ENCODE data around the gene SLC36A2. TPM values are rescaled to one million over a fixed set of nuclear protein-coding genes. Genes with fewer than 3 reads are reported as not detected.

The SLC36A2 gene
- total RNA-seq, 2 experiments from 2014 or later, result not detected

DNA sequence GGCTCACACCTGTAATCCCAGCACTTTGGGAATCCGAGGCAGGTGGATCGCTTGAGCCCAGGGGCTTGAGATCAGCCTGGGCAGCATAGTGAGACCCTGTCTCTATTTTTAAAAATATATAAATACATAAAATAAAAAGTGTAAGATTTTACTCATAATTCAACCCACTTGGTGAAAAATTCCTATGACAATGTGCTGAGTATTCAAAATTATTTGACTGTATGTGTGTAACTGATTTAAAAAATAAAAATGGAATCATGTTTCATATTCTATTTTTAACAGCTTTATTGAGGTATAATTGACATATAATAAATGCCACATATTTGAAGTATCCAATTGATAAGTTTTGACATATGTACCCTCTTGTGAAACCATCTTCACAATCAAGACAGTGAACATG lies 71.6 kb downstream of the SLC36A2 start:
- intact Hi-C loops (cut with micrococcal nuclease; ENCODE audit: unreplicated experiment), result no loop called here
- no peaks in the 10 kb centered on the region for H3K9me3 ChIP-seq (ENCODE audit: low read length)
- BruUV-seq (replicated peaks), result no TSS peak

DNA sequence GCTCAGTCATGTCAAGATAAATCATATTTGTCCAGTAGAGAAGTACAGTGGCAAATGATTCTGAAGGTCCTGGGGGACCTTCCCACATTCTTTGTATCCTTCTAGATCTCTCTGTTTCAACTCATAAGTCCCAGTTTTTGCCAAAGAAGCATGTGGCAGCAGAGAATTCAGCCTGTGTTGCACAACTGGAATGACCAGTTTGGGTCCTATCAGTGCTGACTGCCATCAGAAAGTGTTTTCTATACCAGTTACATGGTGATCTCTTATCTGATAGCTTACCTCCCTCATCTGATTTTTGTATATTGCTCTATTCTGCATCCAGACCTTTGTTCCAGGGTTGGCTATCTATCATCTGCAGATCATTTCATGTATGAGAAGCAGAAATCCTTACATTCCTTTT lies 72.7 kb downstream of the SLC36A2 start:
- Histone ChIP-seq H3K27ac (ENCODE audit: low read depth, low read length, poor library complexity, severe bottlenecking) (no peak overlapping the region), H3K36me3 (ENCODE audit: insufficient read depth, low read length) (peaks cover 19% of the 10 kb centered on the region), H3K4me3 (ENCODE audit: low read depth, low read length, poor library complexity, severe bottlenecking) (no peak overlapping the region), H3K4me1 (ENCODE audit: insufficient read depth, low read length, poor library complexity, severe bottlenecking) (no peaks in the 10 kb centered on the region), H3K9me2 (ENCODE audit: insufficient read depth, low read length) (no peaks in the 10 kb centered on the region), H4K20me1 (ENCODE audit: insufficient read depth, low read length) (no peaks in the 10 kb centered on the region), H2AFZ (ENCODE audit: low read length) (no peak overlapping the region), H3K79me2 (ENCODE audit: insufficient read depth, low read depth, low read length) (no peaks in the 10 kb centered on the region), H3K4me2 (ENCODE audit: low read length) (no peak overlapping the region), H3K9me3 (ENCODE audit: low read length) (no peaks in the 10 kb centered on the region)
- CTCF ChIA-PET (ENCODE audit: unreplicated experiment), result no interaction called here
- intact Hi-C loops (cut with micrococcal nuclease; ENCODE audit: unreplicated experiment), result no loop called here
- BruUV-seq (replicated peaks), result no TSS peak
- TF ChIP-seq EZH2phosphoT487 (IDR thresholded peaks at IDR 0.05; ENCODE audit: borderline replicate concordance, low read depth, low read length), result no peak
- TF ChIP-seq, protein P1, sequence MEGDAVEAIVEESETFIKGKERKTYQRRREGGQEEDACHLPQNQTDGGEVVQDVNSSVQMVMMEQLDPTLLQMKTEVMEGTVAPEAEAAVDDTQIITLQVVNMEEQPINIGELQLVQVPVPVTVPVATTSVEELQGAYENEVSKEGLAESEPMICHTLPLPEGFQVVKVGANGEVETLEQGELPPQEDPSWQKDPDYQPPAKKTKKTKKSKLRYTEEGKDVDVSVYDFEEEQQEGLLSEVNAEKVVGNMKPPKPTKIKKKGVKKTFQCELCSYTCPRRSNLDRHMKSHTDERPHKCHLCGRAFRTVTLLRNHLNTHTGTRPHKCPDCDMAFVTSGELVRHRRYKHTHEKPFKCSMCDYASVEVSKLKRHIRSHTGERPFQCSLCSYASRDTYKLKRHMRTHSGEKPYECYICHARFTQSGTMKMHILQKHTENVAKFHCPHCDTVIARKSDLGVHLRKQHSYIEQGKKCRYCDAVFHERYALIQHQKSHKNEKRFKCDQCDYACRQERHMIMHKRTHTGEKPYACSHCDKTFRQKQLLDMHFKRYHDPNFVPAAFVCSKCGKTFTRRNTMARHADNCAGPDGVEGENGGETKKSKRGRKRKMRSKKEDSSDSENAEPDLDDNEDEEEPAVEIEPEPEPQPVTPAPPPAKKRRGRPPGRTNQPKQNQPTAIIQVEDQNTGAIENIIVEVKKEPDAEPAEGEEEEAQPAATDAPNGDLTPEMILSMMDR (conservative IDR thresholded peaks at IDR 0.05; ENCODE audit: low read length), result no peak
- no peak for DNase-seq (ENCODE audit: low spot score)
- POLR2A ChIA-PET, result interaction anchor here (0.6 kb wide), 1 partner anchor 670 kb away, joined by 3 read pairs; no protein-coding TSS in a partner anchor

More for the DNA sequence above, 71.6 kb downstream of the SLC36A2 start:
- ChIA-PET POLR2A (interaction anchor here (0.7 to 1.0 kb wide), 2 partner anchors 46 to 108 kb away, joined by 3 to 4 read pairs; no protein-coding TSS in a partner anchor), CTCF (ENCODE audit: unreplicated experiment) (no interaction called here)
- H4K20me1 ChIP-seq (ENCODE audit: insufficient read depth, low read length), result no peaks in the 10 kb centered on the region
- no peaks in the 10 kb centered on the region for H3K4me1 ChIP-seq (ENCODE audit: insufficient read depth, low read length, poor library complexity, severe bottlenecking)
- H3K4me3 ChIP-seq (ENCODE audit: low read depth, low read length, poor library complexity, severe bottlenecking), result no peak overlapping the region
- no peak overlapping the region for H3K4me2 ChIP-seq (ENCODE audit: low read length)
- TF ChIP-seq, protein P1 (conservative IDR thresholded peaks at IDR 0.05; ENCODE audit: low read length), result no peak
- no peak for TF ChIP-seq EZH2phosphoT487 (IDR thresholded peaks at IDR 0.05; ENCODE audit: borderline replicate concordance, low read depth, low read length)
- no peaks in the 10 kb centered on the region for H3K79me2 ChIP-seq (ENCODE audit: insufficient read depth, low read depth, low read length)
- H3K9me2 ChIP-seq (ENCODE audit: insufficient read depth, low read length), result no peaks in the 10 kb centered on the region
- peaks cover 8% of the 10 kb centered on the region for H3K36me3 ChIP-seq (ENCODE audit: insufficient read depth, low read length)
- no peak overlapping the region for H2AFZ ChIP-seq (ENCODE audit: low read length)
- DNase-seq (ENCODE audit: low spot score), result no peak
- no peak overlapping the region for H3K27ac ChIP-seq (ENCODE audit: low read depth, low read length, poor library complexity, severe bottlenecking)

DNA sequence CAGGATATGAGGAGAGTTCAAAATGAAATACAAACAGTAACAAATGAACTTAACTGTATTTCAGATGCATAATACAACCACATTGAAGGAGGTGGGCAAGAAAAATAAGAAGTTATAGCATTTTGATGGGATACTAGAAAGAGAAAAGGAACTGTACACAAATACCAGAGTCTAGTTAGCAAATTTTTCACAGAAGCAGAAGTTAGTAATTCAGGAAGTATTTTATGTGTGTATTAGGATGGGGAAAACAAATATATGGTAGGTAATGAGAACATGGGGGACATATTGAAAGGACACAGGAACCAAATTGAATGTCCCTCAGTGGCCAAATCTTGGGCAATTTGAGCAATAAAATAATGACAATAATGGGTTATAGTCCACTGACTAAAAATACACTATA lies 76.0 kb downstream of the SLC36A2 start:
- POLR2A ChIA-PET, result interaction anchor here (1.2 kb wide), 1 partner anchor 14 kb away, joined by 4 read pairs; no protein-coding TSS in a partner anchor
- DNase-seq (ENCODE audit: low spot score), result no peak
- no peak overlapping the region for H3K4me3 ChIP-seq (ENCODE audit: low read depth, low read length, poor library complexity, severe bottlenecking)

More for the DNA sequence above, 76.0 kb downstream of the SLC36A2 start:
- BruUV-seq (replicated peaks), result TSS peak; percentile 30
- CTCF ChIA-PET (ENCODE audit: unreplicated experiment), result no interaction called here
- Histone ChIP-seq H3K4me2 (ENCODE audit: low read length) (no peak overlapping the region), H3K9me3 (ENCODE audit: low read length) (no peaks in the 10 kb centered on the region), H3K9me2 (ENCODE audit: insufficient read depth, low read length) (no peaks in the 10 kb centered on the region), H3K79me2 (ENCODE audit: insufficient read depth, low read depth, low read length) (no peaks in the 10 kb centered on the region), H3K27ac (ENCODE audit: low read depth, low read length, poor library complexity, severe bottlenecking) (no peak overlapping the region), H3K4me1 (ENCODE audit: insufficient read depth, low read length, poor library complexity, severe bottlenecking) (no peaks in the 10 kb centered on the region), H4K20me1 (ENCODE audit: insufficient read depth, low read length) (no peaks in the 10 kb centered on the region), H3K36me3 (ENCODE audit: insufficient read depth, low read length) (peaks cover 53% of the 10 kb centered on the region), H2AFZ (ENCODE audit: low read length) (no peak overlapping the region)
- intact Hi-C loops (cut with micrococcal nuclease; ENCODE audit: unreplicated experiment), result no loop called here
- TF ChIP-seq, protein P1 (conservative IDR thresholded peaks at IDR 0.05; ENCODE audit: low read length), result no peak
- no peak for TF ChIP-seq EZH2phosphoT487 (IDR thresholded peaks at IDR 0.05; ENCODE audit: borderline replicate concordance, low read depth, low read length)

Data from OCI-LY7 (cell line).